ENCODE data around the gene KSR2. TPM values are rescaled to one million over a fixed set of nuclear protein-coding genes. Genes with fewer than 3 reads are reported as not detected.

Gene KSR2
- total RNA-seq, 1 experiment from 2014 or later: not detected

DNA sequence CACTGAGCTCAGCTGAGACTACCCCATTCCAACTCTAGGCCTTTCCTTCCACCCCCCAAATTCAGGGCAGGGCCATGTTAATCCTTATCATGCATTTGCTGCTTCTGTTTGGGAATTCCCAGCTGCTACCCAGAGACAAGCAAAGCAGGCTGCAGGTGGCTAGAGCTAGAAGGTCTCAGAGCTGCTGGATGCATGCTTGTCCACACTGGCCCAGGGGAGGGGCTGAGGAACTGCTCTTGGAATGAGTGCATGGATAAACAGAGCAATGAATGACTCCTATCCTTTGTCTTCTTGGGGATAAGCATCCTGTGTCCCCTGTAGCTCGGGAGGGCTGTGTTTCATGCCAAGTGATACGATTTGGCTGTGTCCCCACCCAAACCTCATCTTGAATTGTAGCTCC, 470.5 kb downstream of the KSR2 start:
- Histone ChIP-seq H3K27me3 (replicated peaks; ENCODE audit: insufficient read depth, low read depth, low read length, poor library complexity) (peaks cover 13% of the 10 kb centered on the region), H3K27ac (ENCODE audit: low read depth, low read length, poor library complexity, severe bottlenecking) (no peak overlapping the region), H3K4me1 (ENCODE audit: insufficient read depth, low read length, poor library complexity, severe bottlenecking) (no peaks in the 10 kb centered on the region), H3K4me3 (ENCODE audit: low read depth, low read length, poor library complexity, severe bottlenecking) (no peak overlapping the region), H3K36me3 (ENCODE audit: insufficient read depth, low read length, poor library complexity, severe bottlenecking) (no peaks in the 10 kb centered on the region), H3K9me3 (ENCODE audit: low read depth, low read length, poor library complexity, severe bottlenecking) (no peaks in the 10 kb centered on the region)
- POLR2A ChIA-PET (ENCODE audit: low non-redundant PET): no interaction called here
- intact Hi-C loops (cut with micrococcal nuclease; ENCODE audit: unreplicated experiment): no loop called here
- CTCF ChIA-PET: no interaction called here
- TF ChIP-seq CTCF (conservative IDR thresholded peaks at IDR 0.05; ENCODE audit: low read depth, low read length) (no peak), EZH2 (IDR thresholded peaks at IDR 0.05; ENCODE audit: borderline replicate concordance, low read depth, low read length, poor library complexity, severe bottlenecking) (no peak)
- no peak for DNase-seq (ENCODE audit: low spot score)
- no TSS peak for BruUV-seq (replicated peaks)

DNA sequence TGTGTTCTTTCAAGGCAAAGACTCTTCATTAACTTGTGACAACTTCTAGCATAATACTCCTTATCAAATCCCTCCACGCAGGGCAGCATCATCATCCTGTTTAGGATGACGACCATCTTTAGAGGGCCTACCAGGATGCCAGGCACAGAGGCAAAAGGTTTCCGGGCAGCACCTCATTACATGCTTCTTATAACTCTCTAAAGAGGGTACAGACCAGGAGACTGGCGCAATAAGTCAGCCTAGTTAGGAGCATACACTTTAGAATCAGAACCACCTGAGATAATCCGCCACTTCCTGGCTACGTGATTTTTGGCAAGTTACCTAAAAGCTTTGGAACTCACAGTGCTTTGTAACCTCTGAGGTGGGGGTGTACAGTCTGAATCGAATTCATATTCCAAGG, 471.4 kb downstream of the KSR2 start:
- no TSS peak for BruUV-seq (replicated peaks)
- POLR2A ChIA-PET (ENCODE audit: low non-redundant PET): no interaction called here
- CTCF ChIA-PET: no interaction called here

GRCh38 chr12:117494833-117495655, 473.7 kb downstream of the KSR2 start:
- no peak overlapping the region for H3K27ac ChIP-seq (ENCODE audit: low read depth, low read length, poor library complexity, severe bottlenecking)
- H3K4me3 ChIP-seq (ENCODE audit: low read depth, low read length, poor library complexity, severe bottlenecking): no peak overlapping the region
- peak; percentile 9 for DNase-seq (ENCODE audit: low spot score)
- intact Hi-C loops (cut with micrococcal nuclease; ENCODE audit: unreplicated experiment): no loop called here
- CTCF ChIA-PET: no interaction called here
- peaks cover 10% of the 10 kb centered on the region for H3K27me3 ChIP-seq (replicated peaks; ENCODE audit: insufficient read depth, low read depth, low read length, poor library complexity)
- no peaks in the 10 kb centered on the region for H3K36me3 ChIP-seq (ENCODE audit: insufficient read depth, low read length, poor library complexity, severe bottlenecking)
- H3K9me3 ChIP-seq (ENCODE audit: low read depth, low read length, poor library complexity, severe bottlenecking): no peaks in the 10 kb centered on the region
- H3K4me1 ChIP-seq (ENCODE audit: insufficient read depth, low read length, poor library complexity, severe bottlenecking): no peaks in the 10 kb centered on the region
- POLR2A ChIA-PET (ENCODE audit: low non-redundant PET): no interaction called here
- no peak for TF ChIP-seq EZH2 (IDR thresholded peaks at IDR 0.05; ENCODE audit: borderline replicate concordance, low read depth, low read length, poor library complexity, severe bottlenecking)
- TF ChIP-seq CTCF (conservative IDR thresholded peaks at IDR 0.05; ENCODE audit: low read depth, low read length): no peak
- BruUV-seq (replicated peaks): no TSS peak

More for the DNA sequence above, 471.4 kb downstream of the KSR2 start:
- intact Hi-C loops (cut with micrococcal nuclease; ENCODE audit: unreplicated experiment): no loop called here
- Histone ChIP-seq H3K36me3 (ENCODE audit: insufficient read depth, low read length, poor library complexity, severe bottlenecking) (no peaks in the 10 kb centered on the region), H3K27ac (ENCODE audit: low read depth, low read length, poor library complexity, severe bottlenecking) (no peak overlapping the region), H3K9me3 (ENCODE audit: low read depth, low read length, poor library complexity, severe bottlenecking) (no peaks in the 10 kb centered on the region), H3K4me3 (ENCODE audit: low read depth, low read length, poor library complexity, severe bottlenecking) (no peak overlapping the region), H3K27me3 (replicated peaks; ENCODE audit: insufficient read depth, low read depth, low read length, poor library complexity) (peaks cover 13% of the 10 kb centered on the region), H3K4me1 (ENCODE audit: insufficient read depth, low read length, poor library complexity, severe bottlenecking) (no peaks in the 10 kb centered on the region)
- DNase-seq (ENCODE audit: low spot score): no peak
- TF ChIP-seq CTCF (conservative IDR thresholded peaks at IDR 0.05; ENCODE audit: low read depth, low read length) (no peak), EZH2 (IDR thresholded peaks at IDR 0.05; ENCODE audit: borderline replicate concordance, low read depth, low read length, poor library complexity, severe bottlenecking) (no peak)

Data from A673 (cell line).